Activated CD4-positive, alpha-beta memory T cell treated with anti-CD3 and anti-CD28 coated beads for 36 hours (primary cell): ENCODE data around the gene LGR6. TPM values are rescaled to one million over a fixed set of nuclear protein-coding genes. Genes with fewer than 3 reads are reported as not detected.
A peak's percentile ranks its signal among the peaks of the same experiment; 100 is the strongest.

Experiments
- CTCF ChIA-PET: fragments of 350-600 bp; sonication (Branson Sonifier 250); formaldehyde crosslinking; loops from one replicate; lab custom pipeline; 2021; ENCODE audit warnings: antibody characterized with exemption, inconsistent platforms; lab: Charles Lee
- POLR2A ChIA-PET: fragments of 350-600 bp; sonication (Branson Sonifier 250); formaldehyde crosslinking; loops from one replicate; lab custom pipeline; 2021; ENCODE audit warnings: antibody characterized with exemption; lab: Charles Lee
- DNase-seq: peaks from one replicate; pipeline ENCODE4 v3.0.0-alpha.2; 2020
- H3K27ac Mint-ChIP-seq: one replicate; pipeline ENCODE4 v1.8.0; 2021; ENCODE audit warnings: mixed read lengths
- H3K27me3 Mint-ChIP-seq: one replicate; pipeline ENCODE4 v1.8.0; 2021; ENCODE audit warnings: mixed read lengths
- H3K36me3 Mint-ChIP-seq: one replicate; pipeline ENCODE4 v1.8.0; 2021; ENCODE audit warnings: mixed read lengths
- H3K4me1 Mint-ChIP-seq: one replicate; pipeline ENCODE4 v1.8.0; 2021; ENCODE audit warnings: low read depth, mixed read lengths
- H3K4me3 Mint-ChIP-seq: one replicate; pipeline ENCODE4 v1.8.0; 2021; ENCODE audit warnings: mild to moderate bottlenecking, mixed read lengths
- H3K9me3 Mint-ChIP-seq: one replicate; pipeline ENCODE4 v1.8.0; 2021; ENCODE audit warnings: mixed read lengths
- intact Hi-C: fragments of 100-400 bp; cut with micrococcal nuclease; formaldehyde crosslinking; loops from one replicate; pipeline ENCODE4 v1.15.1; 2023
- total RNA-seq, 2 experiments: library from RNA; stranded (reverse); gene quantifications; one replicate each; pipeline ENCODE4 v1.2.3, GENCODE V29; 2021

The LGR6 gene
- total RNA-seq, 2 experiments from 2014 or later = 0.05 to 0.10 TPM

GRCh38 chr1:202316186-202316585, 122.6 kb downstream of the LGR6 start:
- Mint-ChIP-seq H3K27me3 (peaks cover 4% of the 10 kb centered on the region), H3K4me3 (no peak overlapping the region), H3K4me1 (peaks cover 5% of the 10 kb centered on the region), H3K9me3 (no peaks in the 10 kb centered on the region), H3K27ac (no peak overlapping the region), H3K36me3 (no peaks in the 10 kb centered on the region)
- POLR2A ChIA-PET = no interaction called here
- no peak for DNase-seq
- CTCF ChIA-PET = interaction anchor here (0.7 to 6.8 kb wide), 31 partner anchors 9 to 404 kb away, joined by 3 to 64 read pairs (median 5); partner anchors contain the start of genes LGR6 and UBE2T
- intact Hi-C loops = no loop called here

GRCh38 chr1:202317941-202318925, 124.6 kb downstream of the LGR6 start:
- DNase-seq = no peak

DNA sequence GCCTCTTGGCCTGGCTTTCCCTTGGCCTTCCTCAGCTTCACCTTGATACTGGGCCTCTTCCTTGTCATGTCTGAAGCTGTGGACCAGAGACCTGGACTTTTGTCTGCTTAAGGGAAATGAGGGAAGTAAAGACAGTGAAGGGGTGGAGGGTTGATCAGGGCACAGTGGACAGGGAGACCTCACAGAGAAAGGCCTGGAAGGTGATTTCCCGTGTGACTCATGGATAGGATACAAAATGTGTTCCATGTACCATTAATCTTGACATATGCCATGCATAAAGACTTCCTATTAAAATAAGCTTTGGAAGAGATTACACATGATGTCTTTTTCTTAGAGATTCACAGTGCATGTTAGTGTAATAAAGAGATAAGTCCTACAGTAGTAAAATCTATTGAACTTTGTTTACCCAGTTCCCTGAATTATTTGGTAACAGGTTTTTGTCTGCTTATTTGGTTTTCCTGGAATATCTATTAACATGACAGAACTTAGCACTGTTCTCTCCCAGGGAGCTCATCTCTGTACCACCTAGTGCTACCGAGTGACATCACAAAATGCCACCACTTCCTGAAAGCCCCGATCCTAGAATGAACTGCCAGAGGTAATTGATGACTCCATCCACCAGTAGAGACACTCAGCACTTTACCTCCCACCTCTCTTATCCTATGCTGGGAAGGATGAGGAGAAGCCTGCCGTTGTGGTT, 125.9 kb downstream of the LGR6 start:
- DNase-seq = no peak
- Mint-ChIP-seq H3K27ac (no peak overlapping the region), H3K4me1 (no peaks in the 10 kb centered on the region), H3K9me3 (no peaks in the 10 kb centered on the region), H3K27me3 (no peaks in the 10 kb centered on the region), H3K4me3 (no peak overlapping the region), H3K36me3 (no peaks in the 10 kb centered on the region)
- intact Hi-C loops = no loop called here
- ChIA-PET CTCF (interaction anchor here (1.0 to 3.0 kb wide), 3 partner anchors 45 to 134 kb away, joined by 3 to 9 read pairs (median 6); no protein-coding TSS in a partner anchor), POLR2A (no interaction called here)

More at GRCh38 chr1:202317941-202318925, 124.6 kb downstream of the LGR6 start:
- Mint-ChIP-seq H3K9me3 (no peaks in the 10 kb centered on the region), H3K27ac (no peak overlapping the region), H3K36me3 (no peaks in the 10 kb centered on the region), H3K4me3 (no peak overlapping the region), H3K27me3 (peaks cover 3% of the 10 kb centered on the region), H3K4me1 (no peaks in the 10 kb centered on the region)
- intact Hi-C loops = no loop called here
- ChIA-PET POLR2A (no interaction called here), CTCF (interaction anchor here (1.0 to 6.8 kb wide), 4 partner anchors 43 to 133 kb away, joined by 3 to 64 read pairs (median 8); partner anchors contain the start of gene LGR6)

DNA sequence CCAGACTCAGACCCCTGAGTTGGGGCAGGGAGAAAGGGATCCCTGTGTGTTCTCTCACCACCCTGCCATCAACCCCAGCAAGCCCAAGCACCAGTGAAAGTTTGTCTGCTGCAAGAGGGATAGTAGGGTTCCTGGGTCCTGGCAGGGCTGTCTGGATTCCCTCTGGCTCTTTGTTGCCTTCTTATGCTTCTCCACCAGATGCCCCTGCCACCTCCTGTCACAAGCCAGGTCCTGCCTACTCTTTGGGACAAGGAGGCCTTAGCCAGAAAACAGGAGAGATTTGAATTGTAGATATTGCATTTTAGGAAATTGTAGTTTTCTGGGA, 126.4 kb downstream of the LGR6 start:
- H3K4me3 Mint-ChIP-seq = no peak overlapping the region
- ChIA-PET CTCF (interaction anchor here (1.0 to 1.3 kb wide), 2 partner anchors 46 to 131 kb away, joined by 3 to 6 read pairs; no protein-coding TSS in a partner anchor), POLR2A (no interaction called here)
- no peak for DNase-seq
- H3K27ac Mint-ChIP-seq = no peak overlapping the region
- no peaks in the 10 kb centered on the region for H3K9me3 Mint-ChIP-seq
- H3K4me1 Mint-ChIP-seq = no peaks in the 10 kb centered on the region
- intact Hi-C loops = no loop called here
- H3K36me3 Mint-ChIP-seq = no peaks in the 10 kb centered on the region
- H3K27me3 Mint-ChIP-seq = no peaks in the 10 kb centered on the region

GRCh38 chr1:202323731-202324130, 130.1 kb downstream of the LGR6 start:
- Mint-ChIP-seq H3K27ac (no peak overlapping the region), H3K4me1 (no peaks in the 10 kb centered on the region), H3K27me3 (no peaks in the 10 kb centered on the region), H3K9me3 (no peaks in the 10 kb centered on the region), H3K36me3 (no peaks in the 10 kb centered on the region), H3K4me3 (no peak overlapping the region)
- DNase-seq = no peak
- intact Hi-C loops = no loop called here
- POLR2A ChIA-PET = no interaction called here
- CTCF ChIA-PET = interaction anchor here (1.1 to 1.6 kb wide), 2 partner anchors 131 to 135 kb away, joined by 4 to 5 read pairs; no protein-coding TSS in a partner anchor

- CTCF ChIA-PET = interaction anchor here (0.6 to 2.3 kb wide), 3 partner anchors 8 to 132 kb away, joined by 3 to 9 read pairs (median 5); no protein-coding TSS in a partner anchor
- no peak overlapping the region for H3K4me3 Mint-ChIP-seq
- intact Hi-C loops = no loop called here
- H3K9me3 Mint-ChIP-seq = no peaks in the 10 kb centered on the region
- no peaks in the 10 kb centered on the region for H3K4me1 Mint-ChIP-seq
- H3K27ac Mint-ChIP-seq = no peak overlapping the region
- H3K27me3 Mint-ChIP-seq = no peaks in the 10 kb centered on the region
- no peaks in the 10 kb centered on the region for H3K36me3 Mint-ChIP-seq
- no peak for DNase-seq
- POLR2A ChIA-PET = no interaction called here
These were observed 131.0 kb downstream of the LGR6 start for GRCh38 chr1:202324646-202325045.

DNA sequence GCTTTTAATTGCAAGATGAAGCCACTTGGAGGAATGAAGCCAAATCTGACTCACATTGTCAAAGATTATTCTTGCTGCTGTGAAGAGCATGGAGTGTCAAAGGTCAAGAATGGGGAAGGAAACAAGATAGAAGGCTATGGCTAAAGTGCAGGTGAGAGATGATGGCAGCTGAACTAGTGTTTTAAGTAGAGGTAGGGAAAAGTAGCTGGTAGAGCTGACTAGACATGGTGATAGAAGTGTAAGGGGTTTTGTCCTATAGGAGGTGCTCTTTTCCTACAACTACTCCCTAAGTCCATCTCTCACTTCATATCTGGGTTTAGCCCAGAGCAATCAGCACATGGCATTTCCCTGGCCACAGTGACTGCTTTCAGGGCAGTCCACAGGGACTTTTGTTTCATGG, 136.3 kb downstream of the LGR6 start:
- ChIA-PET POLR2A (no interaction called here), CTCF (interaction anchor here (1.1 to 1.4 kb wide), 3 partner anchors 14 to 55 kb away, joined by 3 read pairs; no protein-coding TSS in a partner anchor)
- intact Hi-C loops = no loop called here
- H3K27me3 Mint-ChIP-seq = no peaks in the 10 kb centered on the region
- H3K36me3 Mint-ChIP-seq = peaks cover 34% of the 10 kb centered on the region
- H3K9me3 Mint-ChIP-seq = no peaks in the 10 kb centered on the region
- DNase-seq = no peak
- no peak overlapping the region for H3K4me3 Mint-ChIP-seq
- no peaks in the 10 kb centered on the region for H3K4me1 Mint-ChIP-seq
- no peak overlapping the region for H3K27ac Mint-ChIP-seq

- CTCF ChIA-PET = interaction anchor here (2.1 to 2.2 kb wide), 2 partner anchors 10 to 18 kb away, joined by 6 to 8 read pairs; no protein-coding TSS in a partner anchor
- no peak for DNase-seq
- Mint-ChIP-seq H3K27ac (no peak overlapping the region), H3K4me3 (no peak overlapping the region), H3K4me1 (no peaks in the 10 kb centered on the region), H3K27me3 (no peaks in the 10 kb centered on the region), H3K9me3 (no peaks in the 10 kb centered on the region), H3K36me3 (peaks cover 44% of the 10 kb centered on the region)
- intact Hi-C loops = no loop called here
- POLR2A ChIA-PET = no interaction called here
These were observed 140.3 kb downstream of the LGR6 start for GRCh38 chr1:202333861-202334260.

GRCh38 chr1:202343652-202344349, 150.2 kb downstream of the LGR6 start:
- peaks cover 30% of the 10 kb centered on the region for H3K4me1 Mint-ChIP-seq
- H3K27ac Mint-ChIP-seq = peak overlapping the region; percentile 34
- ChIA-PET POLR2A (interaction anchor here (0.6 kb wide), 1 partner anchor 224 kb away, joined by 3 read pairs; no protein-coding TSS in a partner anchor), CTCF (interaction anchor here (0.5 to 4.0 kb wide), 15 partner anchors 9 to 390 kb away, joined by 3 to 27 read pairs (median 3); no protein-coding TSS in a partner anchor)
- intact Hi-C loops = loop anchor here (1.0 to 10.0 kb wide), 9 partner anchors 37 to 981 kb away; partner anchors contain the start of gene TIMM17A
- no peaks in the 10 kb centered on the region for H3K9me3 Mint-ChIP-seq
- DNase-seq = no peak
- no peaks in the 10 kb centered on the region for H3K27me3 Mint-ChIP-seq
- H3K4me3 Mint-ChIP-seq = peak overlapping the region; percentile 58
- peaks cover 7% of the 10 kb centered on the region for H3K36me3 Mint-ChIP-seq

- Mint-ChIP-seq H3K27me3 (no peaks in the 10 kb centered on the region), H3K9me3 (no peaks in the 10 kb centered on the region), H3K36me3 (no peaks in the 10 kb centered on the region), H3K4me3 (peak overlapping the region; percentile 81), H3K4me1 (peaks cover 27% of the 10 kb centered on the region), H3K27ac (peak overlapping the region; percentile 81)
- CTCF ChIA-PET = interaction anchor here (1.2 to 1.4 kb wide), 3 partner anchors 10 to 172 kb away, joined by 3 read pairs; no protein-coding TSS in a partner anchor
- DNase-seq = no peak
- POLR2A ChIA-PET = interaction anchor here (1.1 kb wide), 1 partner anchor 188 kb away, joined by 4 read pairs; the partner anchor contains the start of gene PTPN7
- intact Hi-C loops = loop anchor here (2.0 to 10.0 kb wide), 7 partner anchors 57 to 977 kb away; partner anchors contain the start of genes RABIF and TIMM17A
These were observed 154.5 kb downstream of the LGR6 start for GRCh38 chr1:202348005-202348508.
